GM18520 (cell line): ENCODE results near the gene MSX2.
"Not testable (repeated sequence)": the region's sequence is repeated elsewhere in the genome, so short reads cannot be mapped to it uniquely, and the experiment has no call there.

Experiments
- ATAC-seq: cut with Tn5 transposase; IDR thresholded peaks from one replicate; pipeline ENCODE4 v1.9.1; 2021; ENCODE audit not compliant: unreplicated experiment

Gene MSX2

DNA sequence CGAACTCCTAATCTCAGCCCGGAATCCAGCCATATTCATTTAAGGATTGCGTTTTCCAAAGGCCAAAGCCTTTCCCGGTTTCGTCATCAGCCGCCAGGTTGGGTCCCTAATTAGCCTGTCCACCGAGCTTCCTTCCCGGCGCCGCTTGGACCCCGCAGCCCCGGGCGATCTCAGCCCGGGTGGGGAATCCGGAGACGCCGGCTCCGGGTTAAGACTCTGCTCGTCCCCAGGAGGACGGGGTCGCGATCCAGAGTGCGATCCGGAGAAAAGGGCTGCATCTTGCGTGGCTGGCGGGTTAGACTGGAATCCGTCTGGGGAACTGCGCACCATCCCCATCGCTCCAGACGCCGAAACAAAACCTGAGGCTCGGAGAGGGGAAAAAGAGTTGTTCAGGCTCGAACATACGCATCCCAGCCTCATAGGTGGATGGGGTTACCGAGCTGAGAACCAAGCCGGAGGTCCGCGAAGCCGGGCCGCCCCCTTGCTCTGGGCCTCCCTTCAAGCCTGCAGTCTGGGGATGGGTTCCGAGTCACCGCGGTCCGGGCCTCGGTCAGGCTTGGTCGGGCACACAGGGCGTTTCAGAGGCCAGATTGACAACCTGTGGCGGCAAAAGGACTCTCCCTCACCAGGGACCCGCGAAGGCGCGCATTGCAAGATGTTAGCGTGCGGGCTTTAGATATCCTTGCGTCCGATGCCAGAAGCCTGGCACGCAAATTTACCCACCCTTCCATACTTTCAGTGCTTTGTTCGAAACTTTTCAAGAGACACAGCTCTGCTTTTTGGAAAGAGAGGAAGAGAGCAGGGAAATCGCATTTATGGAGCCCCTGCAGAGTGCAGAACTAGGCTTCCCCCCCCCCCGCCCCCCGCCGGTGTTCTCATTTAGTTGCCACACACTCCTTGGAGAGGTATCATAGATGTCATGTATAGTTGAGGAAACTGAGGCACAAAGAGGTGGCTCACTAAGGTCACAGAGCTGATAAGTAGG is 7.9 kb downstream of the MSX2 start:
- no peak for ATAC-seq

DNA sequence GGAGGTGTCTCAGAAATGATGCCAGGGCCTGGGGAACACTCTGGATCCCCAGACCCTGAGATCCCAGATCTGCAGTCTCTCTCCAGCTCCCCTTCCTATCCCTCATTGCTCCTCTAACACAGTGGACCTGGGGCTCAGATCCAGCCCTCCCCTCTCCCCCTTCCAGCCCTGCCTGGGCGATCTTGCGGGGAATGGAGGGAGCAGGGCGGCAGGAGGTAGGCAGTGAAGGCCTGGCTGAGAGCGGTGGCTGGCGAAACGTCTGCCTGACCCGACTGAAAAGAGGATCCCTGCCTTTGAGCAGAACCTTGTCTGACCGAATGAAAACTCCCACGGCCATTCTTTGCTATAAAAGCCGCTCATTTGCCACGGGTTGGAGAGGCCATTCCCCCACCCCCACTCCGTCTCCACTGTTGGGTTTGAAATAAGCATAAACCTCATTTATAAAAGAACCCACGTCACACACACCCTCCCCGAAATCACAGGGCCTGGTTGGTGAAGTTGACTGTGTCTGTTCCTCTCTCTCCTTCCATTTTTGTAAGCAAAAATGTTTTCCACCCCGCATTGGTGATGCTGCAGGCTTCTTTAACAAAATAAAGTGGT is 8.8 kb downstream of the MSX2 start:
- no peak for ATAC-seq

DNA sequence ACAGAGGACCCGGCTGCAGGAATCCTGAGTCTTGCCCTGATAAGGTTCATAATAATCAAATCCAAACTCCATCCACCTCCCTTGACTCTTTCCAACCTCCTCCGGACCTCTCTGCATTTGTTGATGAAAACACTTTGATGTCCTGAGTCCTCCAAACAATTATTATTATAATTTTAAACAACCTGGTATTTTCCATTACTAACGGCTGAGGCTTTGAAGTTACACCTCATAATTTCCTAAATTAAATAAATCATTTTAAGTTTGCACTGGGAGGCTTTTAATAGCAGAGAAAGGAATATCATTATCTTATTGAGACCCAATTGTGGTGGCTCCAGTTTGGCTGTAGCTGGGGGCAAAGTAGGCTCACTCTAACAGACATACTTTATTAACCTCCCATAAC is 9.5 kb downstream of the MSX2 start:
- ATAC-seq, result no peak

DNA sequence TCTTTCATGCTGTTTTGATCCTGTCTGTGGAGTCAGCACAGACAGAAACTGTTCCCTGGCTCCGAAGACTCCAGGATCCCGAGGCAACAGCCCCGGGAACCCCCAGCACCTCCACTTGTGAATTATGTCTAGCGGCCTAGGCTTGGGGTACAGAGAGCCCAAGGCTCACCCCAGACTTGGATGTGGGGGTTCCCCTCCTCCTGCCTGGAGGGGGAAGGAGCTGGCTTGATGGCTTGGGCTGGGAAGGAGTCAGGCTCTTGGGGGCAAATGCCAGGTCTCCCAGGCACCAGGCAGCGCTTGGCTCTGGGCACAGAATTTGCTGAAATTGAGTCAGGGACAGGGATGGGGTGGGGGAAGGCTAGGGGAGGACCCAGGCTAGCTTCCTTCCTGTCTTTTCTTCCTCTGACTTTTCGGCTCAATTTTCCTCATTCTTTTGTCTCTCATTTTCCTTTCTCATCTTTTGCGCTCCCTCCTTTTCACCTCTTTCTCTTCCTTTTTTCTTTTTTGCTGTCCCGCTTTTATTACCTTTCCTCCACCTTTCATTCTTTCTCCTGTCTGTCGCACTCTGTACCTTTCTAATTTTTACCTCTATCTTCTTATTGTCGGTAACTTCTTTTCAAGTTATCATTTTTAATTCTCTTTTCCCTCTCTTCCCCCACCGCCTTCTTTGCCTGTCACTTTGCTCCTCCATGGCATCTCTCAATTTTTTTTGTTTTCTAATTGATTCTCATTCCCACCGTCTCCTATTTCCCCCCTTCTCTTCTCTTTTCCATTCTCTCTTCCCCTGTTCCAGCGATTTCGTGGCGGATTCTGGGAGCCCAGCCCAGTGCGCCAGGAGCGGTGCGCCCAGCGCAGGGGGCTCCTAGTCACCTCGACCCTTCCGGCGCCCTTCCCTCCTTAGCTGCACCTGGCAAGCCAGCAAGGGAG is 10.5 kb downstream of the MSX2 start:
- ATAC-seq, result no peak

DNA sequence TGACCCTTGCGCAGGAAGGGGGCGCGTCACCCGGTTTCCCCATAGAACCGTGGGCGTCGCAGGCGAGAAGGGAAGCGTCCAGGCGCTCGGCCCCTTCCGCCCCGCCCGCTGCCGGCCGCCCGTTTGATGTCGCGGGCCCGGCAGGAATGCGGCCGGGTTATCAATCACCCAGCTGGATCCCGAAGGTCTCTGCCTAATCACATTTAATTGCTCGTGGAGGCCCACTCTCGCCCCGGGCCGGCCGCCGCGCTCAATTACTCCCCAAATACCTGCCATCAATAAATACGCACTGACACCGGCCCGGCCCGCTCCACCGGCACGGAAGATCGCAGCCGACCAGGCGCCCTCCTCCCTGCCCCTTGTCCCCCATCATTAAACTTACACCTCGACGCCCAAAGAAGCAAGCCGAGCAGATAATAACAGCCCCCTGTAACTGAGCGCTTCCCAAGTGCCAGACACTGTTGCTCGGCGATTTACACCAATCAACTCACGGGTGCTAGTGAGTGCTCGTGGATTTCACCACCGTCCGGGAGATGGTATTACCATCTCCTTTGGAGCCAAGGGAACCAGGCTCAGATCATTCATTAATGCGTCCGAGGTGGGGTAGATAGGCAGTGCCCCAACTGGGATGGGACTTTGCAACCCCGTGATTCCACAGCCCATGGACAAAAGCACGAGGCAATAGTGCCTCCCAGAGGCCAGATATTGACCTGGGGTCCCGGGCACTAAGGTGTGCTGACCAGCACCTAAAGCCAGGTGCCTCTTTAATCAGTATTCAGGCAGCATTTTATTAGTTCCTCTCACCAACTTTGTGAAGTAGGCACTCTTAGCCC is 11.3 kb downstream of the MSX2 start:
- no peak for ATAC-seq

DNA sequence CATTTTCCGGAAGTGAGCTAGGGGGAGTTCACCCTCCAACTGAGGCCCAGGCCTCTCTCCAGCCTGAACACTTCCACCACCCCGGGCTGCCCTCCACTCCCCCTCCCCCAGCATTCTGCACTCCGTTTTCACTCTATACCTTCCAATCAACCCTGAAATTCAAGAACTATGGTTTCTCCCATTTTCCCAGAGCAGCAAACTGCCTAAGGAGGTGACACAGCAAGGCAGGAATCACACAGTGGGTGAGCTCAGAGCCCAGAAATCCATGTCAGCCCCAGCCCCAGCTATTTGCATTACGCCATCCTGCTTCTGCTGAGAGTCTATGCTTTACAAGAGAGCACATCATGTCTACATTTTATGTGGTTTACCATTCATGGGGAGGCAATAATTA is 11.9 kb downstream of the MSX2 start:
- no peak for ATAC-seq

DNA sequence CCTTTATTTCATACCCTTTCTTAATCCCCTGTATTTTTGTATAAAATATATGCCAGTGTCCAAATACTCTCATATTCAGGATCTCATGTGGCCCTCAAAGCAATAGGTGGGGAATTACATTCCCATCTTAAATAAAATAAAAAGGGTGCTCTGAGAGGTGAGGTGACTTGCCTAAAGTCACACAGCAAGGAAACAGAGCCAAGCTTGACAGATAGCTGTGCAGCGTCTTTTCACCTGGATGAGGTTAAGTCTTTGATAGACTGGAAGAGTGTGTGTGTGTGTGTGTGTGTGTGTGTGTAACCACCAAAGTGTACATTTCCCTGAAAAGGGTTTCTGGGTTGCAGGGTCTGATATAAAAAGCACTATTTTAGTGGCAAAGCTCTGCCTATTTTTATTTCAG is 12.4 kb downstream of the MSX2 start:
- no peak for ATAC-seq

DNA sequence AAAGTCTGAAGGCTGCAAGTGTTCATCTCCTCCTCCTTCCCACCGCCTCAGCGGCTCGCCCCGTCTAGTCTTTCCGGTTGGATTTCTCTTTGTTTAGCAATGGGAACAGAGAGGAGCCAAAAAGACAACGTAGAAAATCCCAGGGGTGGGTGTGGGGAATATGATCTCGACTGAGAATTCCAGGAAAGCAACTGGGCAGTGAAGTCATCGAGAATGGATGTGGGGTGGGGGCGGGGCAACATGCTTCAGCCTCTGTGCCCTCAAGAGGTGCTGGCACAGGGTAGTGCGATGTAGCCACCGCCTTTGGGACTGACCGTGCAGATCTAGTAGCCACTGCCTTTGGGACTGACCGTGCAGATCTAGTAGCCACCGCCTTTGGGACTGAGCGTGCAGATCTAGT is 12.9 kb downstream of the MSX2 start:
- ATAC-seq, result no peak

DNA sequence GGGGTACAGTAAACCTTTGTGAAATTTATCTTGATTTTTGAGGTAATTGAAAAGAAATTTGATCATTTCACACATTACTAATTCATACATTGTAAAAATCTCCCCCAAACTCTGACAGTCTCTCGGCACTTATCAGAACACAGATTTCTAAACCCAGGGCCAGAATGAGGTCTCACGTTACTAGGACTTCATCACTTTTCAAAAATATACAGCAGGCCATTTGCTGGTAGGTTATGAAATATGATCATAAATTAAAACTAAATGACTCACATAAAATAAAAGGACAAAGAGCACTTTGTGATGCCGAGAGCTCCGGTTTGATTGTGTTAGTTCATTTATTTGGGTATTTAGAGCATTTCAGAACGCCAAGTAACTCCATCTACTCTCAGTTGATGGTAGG is 17.0 kb downstream of the MSX2 start:
- no peak for ATAC-seq

DNA sequence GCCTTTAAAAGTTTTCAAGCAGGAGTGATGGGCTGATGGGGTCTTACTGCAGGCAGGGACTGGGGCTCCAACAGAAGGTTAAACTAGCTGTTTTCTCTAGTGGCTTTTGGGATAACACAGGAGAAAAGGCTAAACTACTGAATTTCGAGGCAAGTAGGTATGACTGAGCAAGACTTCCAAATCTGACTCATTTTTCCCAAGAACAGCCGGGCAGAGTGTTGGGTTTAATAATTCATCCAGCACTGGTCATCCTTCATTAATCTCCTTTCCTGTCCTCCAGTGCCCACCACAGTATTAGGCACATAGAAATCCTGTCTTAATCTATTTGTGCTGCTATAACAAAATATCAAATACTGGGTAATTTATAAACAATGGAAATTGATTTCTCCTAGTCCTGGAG is 20.5 kb downstream of the MSX2 start:
- no peak for ATAC-seq

DNA sequence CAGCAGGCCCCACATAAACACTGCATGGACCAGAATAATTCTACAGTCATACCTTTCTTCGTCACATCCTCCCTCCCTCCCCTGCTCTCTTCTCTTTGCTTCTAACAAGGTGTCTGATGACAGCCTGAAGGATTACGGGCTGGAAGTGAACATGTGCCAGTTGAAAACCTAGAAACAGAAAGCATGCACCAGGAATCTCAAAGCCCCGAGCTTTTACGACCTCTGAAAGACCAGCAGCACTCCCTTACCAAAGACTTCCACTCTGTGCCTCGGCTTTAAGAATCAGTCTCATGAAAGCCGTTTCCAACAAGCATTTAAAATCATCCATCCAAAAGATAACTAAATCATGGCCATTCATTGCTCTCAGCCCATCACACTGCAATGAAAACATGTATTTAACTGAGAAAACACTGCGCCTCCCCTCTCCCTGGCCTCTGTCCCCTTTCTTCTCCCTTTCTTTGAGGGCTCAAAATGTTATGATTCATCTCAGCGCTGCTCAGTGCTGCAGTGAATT is 21.3 kb downstream of the MSX2 start:
- ATAC-seq, result no peak

DNA sequence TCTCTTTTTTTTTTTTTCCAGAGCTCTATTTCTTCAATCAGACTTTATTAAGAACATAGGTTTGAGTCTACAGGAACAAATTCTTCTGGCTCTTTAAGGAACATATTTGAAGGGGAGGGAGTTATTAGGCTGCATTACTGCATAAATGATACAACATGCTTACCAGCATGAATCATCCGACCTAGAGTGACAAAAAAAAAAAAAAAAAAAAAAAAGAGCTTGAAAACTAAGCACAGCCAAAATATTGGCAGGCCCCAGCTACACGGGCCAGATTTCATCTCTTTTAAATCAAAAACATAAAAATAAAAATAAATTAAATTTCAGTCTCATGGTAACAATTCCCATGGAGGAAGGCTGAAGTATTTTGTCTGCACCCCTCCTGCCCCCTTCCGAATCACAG is 26.3 kb downstream of the MSX2 start:
- no peak for ATAC-seq

DNA sequence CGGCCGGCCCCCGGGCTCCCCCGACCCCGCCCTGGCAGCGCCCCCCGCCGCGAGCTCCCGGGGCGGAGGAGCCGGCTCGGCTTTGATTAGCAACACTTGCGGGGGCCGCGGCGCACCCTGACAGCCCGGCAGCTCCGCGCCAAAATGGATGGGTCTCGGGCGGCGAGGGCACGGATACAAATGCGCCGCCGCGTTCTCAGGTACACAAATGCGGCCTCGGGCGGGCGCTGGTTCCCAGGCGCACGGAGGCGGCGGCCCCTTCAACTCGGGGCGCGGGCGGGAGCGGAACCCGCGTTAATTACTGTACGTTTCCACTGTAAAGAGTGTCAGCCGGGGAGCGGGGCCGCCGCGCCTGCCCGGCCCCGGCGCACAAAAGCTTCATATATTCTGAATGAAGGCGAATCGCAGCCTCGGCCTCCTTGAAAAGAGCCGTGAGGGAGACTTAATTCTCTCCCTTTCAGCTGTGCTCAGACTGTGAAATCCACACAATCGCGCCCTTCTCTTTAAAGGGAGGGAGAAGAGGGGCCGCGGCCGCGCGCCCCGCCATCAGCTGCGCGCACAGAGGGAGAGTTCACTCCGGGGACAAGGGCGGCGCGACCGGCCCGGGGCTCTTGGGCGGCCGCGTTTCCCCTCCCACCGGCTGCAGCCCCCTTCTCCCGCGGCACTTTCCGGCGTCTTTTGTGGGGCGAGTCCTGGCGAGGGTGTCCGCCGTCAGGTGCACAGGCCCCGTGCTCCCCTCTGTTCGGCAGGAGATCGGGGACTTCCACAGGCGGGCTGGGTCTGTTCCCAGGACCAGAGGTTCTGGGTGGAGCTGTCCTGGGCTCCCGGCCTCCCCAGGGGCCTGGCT is 27.0 kb downstream of the MSX2 start:
- no peak for ATAC-seq

DNA sequence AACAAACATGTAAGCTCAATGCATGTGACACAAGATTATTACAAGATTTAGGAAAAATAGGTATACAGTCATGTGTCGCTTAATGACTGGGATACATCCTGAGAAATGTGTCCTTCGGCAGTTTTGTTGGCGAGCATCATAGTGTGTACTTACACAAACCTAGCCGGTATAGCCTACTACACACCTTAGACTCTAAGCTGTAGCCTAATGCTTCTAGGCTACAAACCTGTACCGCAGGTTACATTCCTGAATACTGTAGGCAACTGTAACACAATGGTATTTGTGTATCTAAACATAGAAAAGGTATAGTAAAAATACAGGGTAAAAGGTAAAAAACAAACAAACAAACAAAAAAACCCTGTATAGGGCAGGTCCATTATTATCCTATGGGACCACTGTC is 27.7 kb downstream of the MSX2 start:
- ATAC-seq, result no peak

DNA sequence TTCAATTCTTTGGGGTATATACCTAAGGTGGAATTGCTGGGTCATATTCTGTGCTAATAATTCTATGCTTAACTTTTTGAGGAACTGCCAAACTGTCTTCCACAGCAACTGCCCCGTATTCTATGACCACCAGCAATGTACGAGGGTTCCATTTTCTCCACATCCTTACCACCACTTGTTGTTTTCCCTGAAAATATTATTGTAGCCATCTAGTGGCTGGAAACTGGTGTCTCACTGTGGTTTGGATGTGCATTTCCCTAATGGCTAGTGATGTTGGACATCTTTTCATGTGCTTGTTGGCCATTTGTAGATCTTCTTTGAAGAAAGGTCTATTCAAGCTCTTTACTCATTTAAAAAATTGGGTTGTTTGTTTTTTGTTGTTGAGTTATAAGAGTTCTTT is 30.7 kb downstream of the MSX2 start:
- ATAC-seq, result no peak

DNA sequence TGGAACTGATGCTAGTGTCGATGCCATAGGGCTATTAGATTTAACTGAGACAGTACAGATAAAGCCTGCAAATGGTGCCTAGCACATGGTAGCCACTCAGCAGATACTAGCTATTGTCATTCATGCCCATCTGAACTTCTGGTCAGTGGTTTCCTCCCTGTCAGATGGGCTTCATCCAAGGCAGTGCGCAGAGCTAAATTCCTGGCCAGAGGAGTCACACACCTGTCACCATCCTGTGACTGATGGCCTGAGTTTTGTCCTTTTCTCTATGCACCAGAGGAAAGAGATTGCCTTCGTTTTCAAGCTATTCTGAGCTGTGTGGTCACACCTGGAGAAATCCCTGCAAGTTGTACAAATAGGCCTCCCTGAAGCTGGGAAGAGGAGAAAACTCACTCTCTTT is 34.7 kb downstream of the MSX2 start:
- ATAC-seq, result no peak

DNA sequence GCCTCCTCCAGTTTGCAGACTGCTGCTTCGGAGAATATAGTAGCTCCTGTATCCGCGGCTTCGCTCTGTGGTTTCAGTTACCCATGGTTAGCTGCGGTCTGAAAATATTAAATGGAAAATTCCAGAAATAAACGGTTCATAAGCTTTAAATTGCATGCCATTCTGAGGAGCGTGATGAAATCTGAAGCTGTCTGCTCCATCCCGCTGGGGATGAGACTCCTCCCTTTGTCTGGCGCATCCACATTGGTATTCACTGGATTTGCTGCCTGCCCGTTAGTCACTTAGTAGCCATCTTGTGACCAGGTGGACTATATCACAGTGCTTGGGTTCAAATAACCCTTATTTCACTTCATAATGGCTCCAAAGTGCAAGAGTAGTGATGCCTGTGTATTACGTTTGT is 36.3 kb downstream of the MSX2 start:
- ATAC-seq, result no peak

DNA sequence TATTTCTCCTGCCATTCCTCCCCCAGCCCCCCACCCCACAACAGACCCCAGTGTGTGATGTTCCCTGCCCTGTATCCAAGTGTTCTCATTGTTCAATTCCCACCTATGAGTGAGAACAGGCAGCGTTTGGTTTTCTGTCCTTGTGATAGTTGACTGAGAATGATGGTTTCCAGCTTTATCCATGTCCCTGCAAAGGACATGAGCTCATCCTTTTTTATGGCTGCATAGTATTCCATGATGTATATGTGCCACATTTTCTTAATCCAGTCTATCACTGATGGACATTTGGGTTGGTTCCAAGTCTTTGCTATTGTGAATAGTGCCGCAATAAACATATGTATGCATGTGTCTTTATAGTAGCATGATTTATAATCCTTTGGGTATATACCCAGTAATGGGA is 37.0 kb downstream of the MSX2 start:
- ATAC-seq, result not testable (repeated sequence)

DNA sequence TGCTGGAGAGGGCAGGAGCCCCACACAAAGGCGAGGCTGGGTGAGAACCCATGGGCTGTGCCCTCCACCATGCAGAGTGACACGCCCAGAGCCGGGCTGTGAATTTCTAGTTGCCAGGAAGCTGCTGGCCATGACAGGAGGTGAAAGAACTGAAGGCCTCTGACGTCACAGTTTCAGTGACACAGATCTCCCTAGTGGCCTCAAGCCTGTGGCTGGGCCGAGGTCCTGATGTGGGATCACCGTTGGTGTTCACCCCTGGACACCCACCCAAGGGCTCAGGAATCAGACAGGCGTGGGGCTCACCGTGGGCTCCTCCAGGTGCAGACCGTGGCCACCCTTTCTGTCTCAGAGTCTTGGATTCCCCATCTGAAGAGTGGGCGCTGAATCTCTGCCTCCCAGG is 39.9 kb downstream of the MSX2 start:
- no peak for ATAC-seq

DNA sequence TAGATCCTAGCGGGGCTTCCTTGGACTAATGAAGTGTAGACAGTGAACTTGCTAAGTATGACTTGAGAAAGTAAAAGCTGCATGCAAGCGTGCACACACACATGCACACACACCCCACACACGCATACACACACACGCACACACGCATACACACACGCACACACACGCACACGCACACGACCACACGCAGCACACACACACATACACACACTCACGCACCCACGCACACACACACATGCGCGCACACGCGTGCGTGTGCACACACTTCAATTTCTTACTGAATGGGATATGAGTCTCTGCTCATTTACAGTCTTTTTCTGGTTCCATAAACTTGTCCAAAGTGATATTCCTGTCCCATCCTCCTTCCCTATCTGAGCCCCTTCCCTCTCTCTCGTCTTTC is 41.2 kb downstream of the MSX2 start:
- ATAC-seq, result no peak
